ENCODE data around the gene CDH4. TPM values are rescaled to one million over a fixed set of nuclear protein-coding genes. Genes with fewer than 3 reads are reported as not detected.

The CDH4 gene
- total and polyA plus RNA-seq, 2 of the 4 experiments (the other 2 are of a cell fraction): 1.6 to 3.5 TPM

GRCh38 chr20:61819921-61820825 is 568.1 kb downstream of the CDH4 start:
- H3K9me1 ChIP-seq (ENCODE audit: insufficient read depth, low read length): no peaks in the 10 kb centered on the region
- TF ChIP-seq CHD1 (IDR thresholded peaks at IDR 0.05; ENCODE audit: low read depth, low read length) (no peak), RAD21 (IDR thresholded peaks at IDR 0.05; ENCODE audit: low read length) (no peak), SMC3 (IDR thresholded peaks at IDR 0.05; ENCODE audit: low read depth, low read length) (no peak), MAZ (IDR thresholded peaks at IDR 0.05; ENCODE audit: borderline replicate concordance, low read depth, low read length) (no peak), BHLHE40 (IDR thresholded peaks at IDR 0.05; ENCODE audit: low read depth, low read length) (no peak), MXI1 (IDR thresholded peaks at IDR 0.05; ENCODE audit: borderline replicate concordance, low read depth, low read length) (no peak), RCOR1 (IDR thresholded peaks at IDR 0.05; ENCODE audit: insufficient replicate concordance, low read length) (no peak), POLR2A (IDR thresholded peaks at IDR 0.05; ENCODE audit: low read depth, low read length) (no peak)
- H3K18ac ChIP-seq (ENCODE audit: low read depth, low read length): no peak overlapping the region
- no peak overlapping the region for H2AK9ac ChIP-seq (replicated peaks; ENCODE audit: low read depth, low read length, poor library complexity)
- no peak overlapping the region for H4K8ac ChIP-seq (ENCODE audit: low read depth in 2 of 2, low read length in 2 of 2)
- no peak overlapping the region for H4K5ac ChIP-seq (ENCODE audit: low read depth, low read length)
- no peak overlapping the region for H2BK15ac ChIP-seq (ENCODE audit: low read depth, low read length)
- H3K9me3 ChIP-seq (ENCODE audit: control insufficient read depth, insufficient read depth, low read length): peaks cover 1% of the 10 kb centered on the region; the same call in 1 of the 2 replicates
- ChIA-PET CTCF (no interaction called here), POLR2A (ENCODE audit: unreplicated experiment) (no interaction called here)
- no peak overlapping the region for H2AFZ ChIP-seq (replicated peaks; ENCODE audit: low read length, poor library complexity)
- WGBS, 2 experiments (ENCODE audit: extremely low coverage in 2 of 2, insufficient read length in 1 of 2): 92% methylated on average over 9 of the region's 27 CpGs; no CpG with 5 or more reads in 1 of the 2 experiments
- H2BK20ac ChIP-seq (ENCODE audit: low read depth, low read length): no peak overlapping the region
- H3K4ac ChIP-seq (ENCODE audit: low read depth, low read length): no peak overlapping the region
- H3K14ac ChIP-seq (replicated peaks; ENCODE audit: low read depth, low read length): no peak overlapping the region
- H3K4me3 ChIP-seq (ENCODE audit: insufficient read depth, low read depth, low read length): no peak overlapping the region
- no peaks in the 10 kb centered on the region for H3K36me3 ChIP-seq (ENCODE audit: control insufficient read depth, insufficient read depth, low read length)
- dilution Hi-C loops (cut with HindIII; ENCODE audit: low sequenced_read_pairs, unreplicated experiment): no loop called here
- no peak overlapping the region for H2BK120ac ChIP-seq (ENCODE audit: low read depth, low read length)
- H3K27ac ChIP-seq (ENCODE audit: insufficient read depth, low read length): no peak overlapping the region
- H3K9ac ChIP-seq (ENCODE audit: low read depth, low read length): no peak overlapping the region
- no peak for DNase-seq
- BruUV-seq (replicated peaks): no TSS peak
- H3K56ac ChIP-seq (ENCODE audit: extremely low read depth, insufficient read depth, low read length): no peak overlapping the region
- no peak overlapping the region for H3K23ac ChIP-seq (ENCODE audit: low read depth, low read length)
- no peak overlapping the region for H2BK5ac ChIP-seq (ENCODE audit: low read depth, low read length, poor library complexity, severe bottlenecking)
- in situ Hi-C loops (cut with MboI; ENCODE audit: low sequenced_read_pairs): no loop called here
- H2AK5ac ChIP-seq (ENCODE audit: low read depth, low read length): no peak overlapping the region
- H3K27me3 ChIP-seq (ENCODE audit: control insufficient read depth, insufficient read depth, low read length): peaks cover under 1% of the 10 kb centered on the region; the same call in 1 of the 2 replicates
- H4K20me1 ChIP-seq (ENCODE audit: insufficient read depth, low read length): no peaks in the 10 kb centered on the region
- no peak overlapping the region for H3K4me2 ChIP-seq (ENCODE audit: low read depth, low read length)
- intact Hi-C loops (cut with micrococcal nuclease): no loop called here
- ATAC-seq (ENCODE audit: low read depth): no peak
- no peaks in the 10 kb centered on the region for H3K4me1 ChIP-seq (ENCODE audit: control insufficient read depth, insufficient read depth, low read length)
- H4K91ac ChIP-seq (ENCODE audit: insufficient read depth, low read depth, low read length): no peak overlapping the region
- no peaks in the 10 kb centered on the region for H3K79me1 ChIP-seq (ENCODE audit: low read depth in 1 of 2, low read length in 2 of 2)

All from IMR-90 (cell line).